Measurements from ENCODE around the gene VANGL1.
"Not testable (repeated sequence)": the region's sequence is repeated elsewhere in the genome, so short reads cannot be mapped to it uniquely, and the experiment has no call there.

The VANGL1 gene

GRCh38 chr1:115632251-115633026 is 9.3 kb upstream of the VANGL1 start:
- Mint-ChIP-seq H3K4me1 (no peaks in the 10 kb centered on the region), H3K27ac (no peak overlapping the region), H3K9me3 (peaks cover 6 to 24% of the 10 kb centered on the region in 2 donors), H3K27me3 (peaks cover 8% of the 10 kb centered on the region), H3K4me3 (no peak overlapping the region)
- DNase-seq: no peak
- no peak for ATAC-seq

DNA sequence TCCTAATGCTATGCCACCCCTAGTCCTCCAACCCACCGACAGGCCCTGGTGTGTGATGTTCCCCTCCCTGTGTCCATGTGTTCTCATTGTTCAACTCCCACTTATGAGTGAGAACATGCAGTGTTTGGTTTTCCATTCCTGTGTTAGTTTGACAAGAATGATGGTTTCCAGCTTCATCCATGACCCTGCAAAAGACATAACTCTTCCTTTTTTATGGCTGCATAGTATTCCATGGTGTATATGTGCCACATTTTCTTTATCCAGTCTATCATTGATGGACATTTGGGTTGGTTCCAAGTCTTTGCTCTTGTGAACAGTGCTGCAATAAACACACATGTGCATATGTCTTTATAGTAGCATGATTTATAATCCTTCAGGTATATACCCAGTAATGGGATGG is 8.2 kb upstream of the VANGL1 start:
- H3K4me3 Mint-ChIP-seq, H3K27ac Mint-ChIP-seq, ATAC-seq, H3K4me1 Mint-ChIP-seq, DNase-seq: not testable (repeated sequence)
- peaks cover 18% of the 10 kb centered on the region for H3K27me3 Mint-ChIP-seq
- peaks cover 5 to 36% of the 10 kb centered on the region in 2 donors for H3K9me3 Mint-ChIP-seq

GRCh38 chr1:115637247-115637646 is 4.5 kb upstream of the VANGL1 start:
- H3K4me3 Mint-ChIP-seq, ATAC-seq, DNase-seq, H3K4me1 Mint-ChIP-seq, H3K27ac Mint-ChIP-seq: not testable (repeated sequence)
- Mint-ChIP-seq H3K27me3 (peaks cover 33% of the 10 kb centered on the region), H3K9me3 (peaks cover 16 to 47% of the 10 kb centered on the region in 2 donors)

- peaks cover 46% of the 10 kb centered on the region for H3K27me3 Mint-ChIP-seq
- H3K9me3 Mint-ChIP-seq: peaks cover 16 to 41% of the 10 kb centered on the region in 2 donors
- DNase-seq (no peak), ATAC-seq (no peak)
- H3K4me1 Mint-ChIP-seq: no peaks in the 10 kb centered on the region
- no peak overlapping the region for H3K4me3 Mint-ChIP-seq
- H3K27ac Mint-ChIP-seq: no peak overlapping the region
These were observed 1.4 kb upstream of the VANGL1 start for GRCh38 chr1:115640384-115640783.

DNA sequence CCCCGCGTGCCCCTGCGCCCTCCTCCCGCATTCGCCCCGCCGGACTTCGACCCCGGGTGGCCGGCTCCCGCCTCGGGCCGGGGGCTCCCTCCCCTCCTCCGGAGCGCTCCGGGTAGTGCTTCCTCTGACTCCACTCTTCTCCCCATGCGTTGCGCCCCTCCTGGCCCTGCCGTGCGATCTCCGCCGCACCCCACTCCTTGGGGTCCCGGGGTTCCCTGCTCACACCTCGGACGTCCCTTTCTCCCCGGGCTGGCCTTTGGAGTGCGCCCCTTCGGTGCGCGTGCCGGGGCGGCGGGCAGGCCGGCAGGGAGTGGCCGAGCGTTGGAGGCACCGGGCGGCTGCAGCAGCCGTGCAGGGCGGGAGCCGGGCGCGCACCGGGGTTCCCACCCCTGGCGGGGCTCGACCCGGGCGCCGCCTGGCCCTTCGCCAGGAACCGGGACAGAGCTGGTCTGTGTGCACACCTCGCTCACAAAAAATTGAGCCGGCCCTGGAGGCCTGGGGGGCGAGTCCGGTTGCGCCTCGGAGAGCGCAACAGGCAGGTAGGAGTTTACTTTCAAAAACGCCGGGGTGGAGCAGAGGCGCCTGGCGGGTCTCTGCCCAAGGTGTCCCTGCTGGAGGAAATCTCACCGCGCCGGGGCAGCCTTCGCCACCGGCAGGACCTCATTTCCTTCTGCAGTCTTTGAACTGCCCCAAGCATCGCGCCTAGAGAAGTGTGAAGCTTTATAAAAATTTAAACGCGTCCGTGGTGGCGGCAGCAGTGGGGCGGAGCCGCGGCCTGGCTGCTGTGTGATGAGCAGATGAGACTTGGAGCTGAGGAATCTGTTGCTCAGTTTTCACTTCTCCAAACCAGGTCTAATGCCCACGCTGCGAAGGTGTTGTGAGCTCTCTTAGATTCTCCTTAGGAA is 650 bp downstream of the VANGL1 start:
- no peaks in the 10 kb centered on the region for H3K4me1 Mint-ChIP-seq
- peaks cover 46% of the 10 kb centered on the region for H3K27me3 Mint-ChIP-seq
- H3K9me3 Mint-ChIP-seq: peaks cover 16 to 23% of the 10 kb centered on the region in 2 donors
- peak overlapping the region; percentile 74 to 82 for H3K4me3 Mint-ChIP-seq
- ATAC-seq (peak; percentile 67), DNase-seq (peak; percentile 34 to 40)
- H3K27ac Mint-ChIP-seq: peak overlapping the region in 1 of 2 donors; percentile 22

DNA sequence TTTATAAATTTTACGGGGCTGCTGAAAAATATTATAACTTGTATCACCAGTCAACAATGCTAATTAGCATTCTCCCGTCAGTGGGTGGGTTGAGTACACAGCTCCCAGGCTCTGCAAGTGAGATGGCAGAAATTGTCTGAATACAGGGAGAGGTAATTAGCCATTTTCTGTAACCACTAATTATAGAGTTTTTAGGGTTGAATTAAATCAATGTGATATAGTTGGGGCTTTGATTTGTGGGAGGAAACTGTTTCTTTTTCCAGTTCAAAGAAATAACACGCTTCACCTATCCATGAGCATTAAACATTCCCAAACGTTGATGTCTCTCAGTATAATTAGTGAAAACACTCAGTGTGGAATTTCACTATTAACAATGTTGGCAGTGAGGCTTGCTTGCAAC is 1.5 kb downstream of the VANGL1 start:
- H3K27ac Mint-ChIP-seq: no peak overlapping the region

GRCh38 chr1:115643666-115644065 is 1.9 kb downstream of the VANGL1 start:
- H3K9me3 Mint-ChIP-seq: peaks cover 10 to 11% of the 10 kb centered on the region in 2 donors
- H3K27ac Mint-ChIP-seq: no peak overlapping the region
- H3K4me1 Mint-ChIP-seq: no peaks in the 10 kb centered on the region
- no peak overlapping the region for H3K4me3 Mint-ChIP-seq
- H3K27me3 Mint-ChIP-seq: peaks cover 36% of the 10 kb centered on the region
- no peak for ATAC-seq
- DNase-seq: no peak

More for the DNA sequence above, 1.5 kb downstream of the VANGL1 start:
- ATAC-seq (no peak), DNase-seq (no peak)
- H3K4me3 Mint-ChIP-seq: peak overlapping the region; percentile 74 to 82
- H3K27me3 Mint-ChIP-seq: peaks cover 40% of the 10 kb centered on the region
- H3K4me1 Mint-ChIP-seq: no peaks in the 10 kb centered on the region
- H3K9me3 Mint-ChIP-seq: peaks cover 12 to 15% of the 10 kb centered on the region in 2 donors

- Mint-ChIP-seq H3K27ac (no peak overlapping the region), H3K4me3 (no peak overlapping the region), H3K9me3 (peaks cover 8 to 11% of the 10 kb centered on the region in 2 donors), H3K4me1 (no peaks in the 10 kb centered on the region), H3K27me3 (peaks cover 33% of the 10 kb centered on the region)
- ATAC-seq (no peak), DNase-seq (no peak)
These were observed 2.3 kb downstream of the VANGL1 start for GRCh38 chr1:115644109-115644508.

DNA sequence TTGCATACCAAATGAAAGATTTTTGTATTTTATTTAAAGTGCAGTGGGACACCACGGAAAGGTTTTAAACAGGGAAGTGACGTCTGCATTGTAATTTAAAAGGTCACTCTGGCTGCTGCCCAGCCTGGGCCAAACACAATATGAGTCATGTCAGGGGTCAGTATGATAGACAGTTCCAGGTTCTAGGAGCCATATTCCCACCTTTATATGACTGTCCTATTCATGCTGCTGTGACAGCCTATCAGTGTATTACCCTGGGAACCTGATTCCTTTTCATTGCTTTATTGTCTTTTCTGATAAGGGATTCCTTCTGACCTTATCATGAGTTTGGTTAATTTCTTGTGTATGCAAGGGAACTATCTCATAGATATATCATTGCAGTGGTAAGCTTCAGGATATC is 5.3 kb downstream of the VANGL1 start:
- DNase-seq (no peak), ATAC-seq (no peak)
- H3K27ac Mint-ChIP-seq: no peak overlapping the region
- H3K4me3 Mint-ChIP-seq: no peak overlapping the region
- H3K27me3 Mint-ChIP-seq: peaks cover 13% of the 10 kb centered on the region
- no peaks in the 10 kb centered on the region for H3K4me1 Mint-ChIP-seq
- no peaks in the 10 kb centered on the region for H3K9me3 Mint-ChIP-seq

DNA sequence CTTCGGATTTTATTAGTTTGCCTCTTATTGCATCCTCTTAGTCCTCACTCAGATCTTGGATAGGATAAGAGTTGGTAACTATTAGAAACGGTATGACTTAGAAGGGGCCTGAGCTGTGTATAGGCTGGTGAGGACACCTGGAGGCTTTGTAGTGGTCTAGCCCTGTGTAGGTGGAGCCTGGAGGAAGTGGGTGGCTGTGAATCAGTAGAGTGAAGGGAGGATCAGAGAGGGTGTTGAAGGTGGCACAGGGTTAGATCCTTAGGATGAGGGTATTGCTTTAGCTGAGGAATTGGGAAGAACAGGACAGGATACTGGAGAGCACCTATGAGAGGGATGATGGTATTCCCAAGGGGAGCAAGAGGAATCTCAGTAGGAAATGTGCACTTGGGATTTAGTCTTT is 5.7 kb downstream of the VANGL1 start:
- peak; percentile 78 for ATAC-seq
- H3K4me1 Mint-ChIP-seq: no peaks in the 10 kb centered on the region
- peaks cover 12% of the 10 kb centered on the region for H3K27me3 Mint-ChIP-seq
- no peaks in the 10 kb centered on the region for H3K9me3 Mint-ChIP-seq
- peak; percentile 17 to 38 for DNase-seq
- no peak overlapping the region for H3K4me3 Mint-ChIP-seq
- H3K27ac Mint-ChIP-seq: no peak overlapping the region

- Mint-ChIP-seq H3K27me3 (peaks cover 6% of the 10 kb centered on the region), H3K9me3 (no peaks in the 10 kb centered on the region), H3K4me1 (no peaks in the 10 kb centered on the region), H3K4me3 (no peak overlapping the region), H3K27ac (no peak overlapping the region)
- DNase-seq: no peak
- ATAC-seq: no peak
These were observed 6.3 kb downstream of the VANGL1 start for GRCh38 chr1:115647919-115648650.

- Mint-ChIP-seq H3K4me1 (no peaks in the 10 kb centered on the region), H3K4me3 (no peak overlapping the region), H3K27me3 (peaks cover 2% of the 10 kb centered on the region), H3K9me3 (no peaks in the 10 kb centered on the region), H3K27ac (peak overlapping the region in 1 of 2 donors; percentile 91)
- DNase-seq (peak; percentile 36 to 59), ATAC-seq (peak; percentile 90)
These were observed 7.2 kb downstream of the VANGL1 start for GRCh38 chr1:115648717-115649691.

DNA sequence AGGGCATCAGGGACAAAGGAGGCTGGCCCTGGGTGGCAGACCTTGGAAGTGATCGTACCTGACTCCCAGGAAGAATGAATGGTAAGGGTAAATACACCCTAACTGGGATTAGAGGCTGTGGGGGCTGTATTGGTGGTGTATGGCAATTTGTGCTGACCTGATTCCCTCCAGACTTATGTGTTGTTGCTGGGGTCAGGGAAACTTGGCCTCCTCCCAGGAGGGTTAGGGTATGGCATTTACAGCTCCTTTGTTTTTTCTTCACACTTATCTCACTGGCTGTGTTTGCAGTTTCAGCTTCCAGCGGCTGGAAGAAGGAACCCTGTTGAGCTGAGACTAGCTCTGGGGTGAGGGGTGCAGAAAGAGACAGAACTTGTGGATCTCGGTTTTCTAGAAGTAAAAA is 8.2 kb downstream of the VANGL1 start:
- no peaks in the 10 kb centered on the region for H3K9me3 Mint-ChIP-seq
- ATAC-seq: no peak
- H3K27me3 Mint-ChIP-seq: peaks cover 12% of the 10 kb centered on the region
- peak overlapping the region in 1 of 2 donors; percentile 65 for H3K27ac Mint-ChIP-seq
- DNase-seq: no peak
- H3K4me1 Mint-ChIP-seq: peaks cover 4% of the 10 kb centered on the region
- H3K4me3 Mint-ChIP-seq: no peak overlapping the region

DNA sequence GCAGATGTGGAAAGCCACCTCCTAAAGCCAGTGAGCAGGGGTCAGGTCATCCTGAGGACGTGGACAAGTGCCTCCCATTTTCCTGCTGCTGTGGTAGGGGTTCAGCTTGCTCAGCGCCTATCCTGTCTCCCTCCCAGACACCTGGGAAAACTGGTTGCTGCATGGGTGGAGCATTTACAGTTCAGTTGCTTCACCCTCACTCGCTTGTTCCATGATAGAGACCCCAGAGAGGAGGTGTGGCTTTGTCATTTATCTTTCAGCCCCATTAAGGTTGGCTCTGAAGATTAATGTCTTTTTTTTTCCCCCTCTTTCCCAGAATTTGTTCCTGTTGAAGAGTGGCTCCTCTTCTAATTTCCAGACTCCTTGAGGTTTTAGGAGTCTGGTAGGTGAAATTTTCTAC is 9.2 kb downstream of the VANGL1 start:
- no peak for ATAC-seq

More for the DNA sequence above, 9.2 kb downstream of the VANGL1 start:
- DNase-seq: no peak
- Mint-ChIP-seq H3K27ac (no peak overlapping the region), H3K9me3 (no peaks in the 10 kb centered on the region), H3K27me3 (peaks cover 20% of the 10 kb centered on the region), H3K4me3 (no peak overlapping the region), H3K4me1 (peaks cover 12% of the 10 kb centered on the region)
